ENCODE measurements around the gene RMC1.
"Not testable (repeated sequence)": the region's sequence is repeated elsewhere in the genome, so short reads cannot be mapped to it uniquely, and the experiment has no call there.

The RMC1 gene

DNA sequence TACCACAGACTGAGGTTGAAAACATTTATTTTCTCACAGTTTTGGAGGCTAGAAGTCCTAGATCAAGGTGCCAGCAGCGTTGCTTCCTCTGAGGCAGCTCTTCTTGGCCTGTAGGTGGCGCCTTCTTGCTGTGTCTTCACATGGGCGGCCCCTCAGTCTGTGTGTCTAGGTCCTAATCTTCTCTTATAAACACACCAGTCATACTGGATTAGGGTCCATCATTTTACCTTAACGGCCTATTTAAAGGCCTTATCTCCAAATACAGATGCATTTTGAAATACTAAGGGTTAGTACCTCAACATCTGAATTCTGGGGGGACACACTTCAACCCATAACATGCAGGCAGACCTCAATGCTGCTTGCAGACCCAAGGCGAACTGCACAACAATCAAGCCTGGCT lies 4.4 kb upstream of the RMC1 start:
- TF ChIP-seq, protein P1, sequence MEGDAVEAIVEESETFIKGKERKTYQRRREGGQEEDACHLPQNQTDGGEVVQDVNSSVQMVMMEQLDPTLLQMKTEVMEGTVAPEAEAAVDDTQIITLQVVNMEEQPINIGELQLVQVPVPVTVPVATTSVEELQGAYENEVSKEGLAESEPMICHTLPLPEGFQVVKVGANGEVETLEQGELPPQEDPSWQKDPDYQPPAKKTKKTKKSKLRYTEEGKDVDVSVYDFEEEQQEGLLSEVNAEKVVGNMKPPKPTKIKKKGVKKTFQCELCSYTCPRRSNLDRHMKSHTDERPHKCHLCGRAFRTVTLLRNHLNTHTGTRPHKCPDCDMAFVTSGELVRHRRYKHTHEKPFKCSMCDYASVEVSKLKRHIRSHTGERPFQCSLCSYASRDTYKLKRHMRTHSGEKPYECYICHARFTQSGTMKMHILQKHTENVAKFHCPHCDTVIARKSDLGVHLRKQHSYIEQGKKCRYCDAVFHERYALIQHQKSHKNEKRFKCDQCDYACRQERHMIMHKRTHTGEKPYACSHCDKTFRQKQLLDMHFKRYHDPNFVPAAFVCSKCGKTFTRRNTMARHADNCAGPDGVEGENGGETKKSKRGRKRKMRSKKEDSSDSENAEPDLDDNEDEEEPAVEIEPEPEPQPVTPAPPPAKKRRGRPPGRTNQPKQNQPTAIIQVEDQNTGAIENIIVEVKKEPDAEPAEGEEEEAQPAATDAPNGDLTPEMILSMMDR (IDR thresholded peaks at IDR 0.05; ENCODE audit: extremely low read depth, missing control alignments), result peak; percentile 86
- peak; percentile 65 for DNase-seq (ENCODE audit: low spot score)

DNA sequence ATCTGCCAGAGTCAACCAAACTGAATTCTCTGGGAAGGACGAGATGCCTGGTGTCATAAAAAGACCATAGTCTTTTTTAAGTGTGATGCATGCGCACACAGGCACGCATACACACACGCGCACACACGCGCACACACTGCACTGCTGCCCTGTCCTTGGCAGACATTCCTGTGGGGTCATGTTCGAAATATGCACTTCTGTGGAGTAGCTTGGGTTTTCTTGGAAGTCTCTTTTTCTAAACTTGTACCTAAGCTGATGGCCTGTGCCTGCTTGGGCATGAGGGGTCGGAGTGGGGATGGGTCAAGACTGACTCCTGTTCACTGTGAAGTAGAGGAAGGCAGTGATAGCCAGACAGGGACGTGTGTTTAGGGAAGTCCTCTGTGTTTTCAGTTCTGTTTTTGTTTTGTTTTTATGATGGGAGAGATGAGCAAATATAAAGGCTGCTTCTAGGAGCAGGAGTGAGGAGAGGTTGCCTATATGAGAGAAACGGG lies 4.0 kb upstream of the RMC1 start:
- no peak for DNase-seq (ENCODE audit: low spot score)
- TF ChIP-seq, protein P1 (IDR thresholded peaks at IDR 0.05; ENCODE audit: extremely low read depth, missing control alignments), result no peak

DNA sequence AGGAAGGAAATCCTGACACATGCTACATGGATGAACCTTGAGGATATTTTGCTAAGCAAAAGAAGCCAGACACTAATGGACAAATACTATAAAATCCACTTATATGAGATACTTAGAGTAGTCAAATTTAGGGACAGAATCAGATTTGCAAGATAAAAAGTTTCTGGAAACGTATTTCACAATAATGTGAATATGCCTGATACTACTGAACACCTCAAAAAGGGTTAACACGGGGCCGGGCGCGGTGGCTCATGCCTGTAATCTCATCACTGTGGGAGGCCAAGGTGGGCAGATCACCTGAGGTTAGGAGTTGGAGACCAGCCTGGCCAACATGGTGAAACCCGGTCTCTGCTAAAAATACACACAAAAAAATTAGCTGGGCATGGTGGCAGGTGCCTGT lies 1.7 kb upstream of the RMC1 start:
- TF ChIP-seq, protein P1 (IDR thresholded peaks at IDR 0.05; ENCODE audit: extremely low read depth, missing control alignments), result no peak
- DNase-seq (ENCODE audit: low spot score), result no peak

DNA sequence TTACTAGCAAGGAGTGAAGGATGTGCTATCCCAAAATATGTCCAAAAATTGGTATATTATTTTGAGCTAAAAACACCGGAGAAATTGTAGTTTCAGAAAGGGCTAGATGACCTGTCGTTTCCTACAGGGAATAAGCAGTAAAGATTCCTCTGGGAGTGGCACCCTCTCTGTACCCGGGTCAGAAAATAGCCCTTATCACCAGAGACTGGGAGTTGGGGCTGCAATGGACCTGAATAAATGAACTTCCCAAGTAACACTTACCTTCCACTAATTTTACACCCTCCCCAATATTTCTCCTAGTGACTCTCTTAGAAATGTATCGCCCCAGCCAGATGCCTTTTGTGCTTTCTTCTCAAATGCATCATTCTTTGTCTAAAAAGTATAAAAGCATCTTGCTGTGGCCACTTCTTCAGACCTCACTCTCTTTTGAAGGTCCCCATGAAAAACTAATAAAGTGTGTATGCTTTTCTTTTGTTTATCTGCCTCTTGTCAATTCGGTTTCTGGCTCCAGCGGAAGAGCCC lies 734 bp upstream of the RMC1 start:
- TF ChIP-seq, protein P1 (IDR thresholded peaks at IDR 0.05; ENCODE audit: extremely low read depth, missing control alignments), result no peak
- no peak for DNase-seq (ENCODE audit: low spot score)

DNA sequence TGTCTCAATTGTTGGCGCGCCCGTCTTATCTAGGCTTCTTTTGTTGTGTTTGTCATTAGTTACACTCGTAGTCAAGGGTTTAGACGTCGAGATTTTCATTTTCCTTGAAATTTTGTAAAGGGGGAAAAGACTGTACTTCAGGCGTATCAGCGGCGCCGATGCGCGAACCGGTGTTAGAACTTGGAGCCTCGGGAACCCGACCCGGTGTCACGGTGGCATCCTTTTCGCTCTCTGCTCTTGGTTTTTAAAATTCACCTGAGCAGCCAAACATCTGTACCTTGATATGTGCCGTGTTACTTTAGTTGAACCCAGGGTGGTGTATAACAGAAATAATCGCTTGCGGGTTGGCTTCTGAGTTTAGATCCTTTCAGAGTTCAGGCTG lies 643 bp downstream of the RMC1 start:
- DNase-seq (ENCODE audit: low spot score), result no peak
- TF ChIP-seq, protein P1 (IDR thresholded peaks at IDR 0.05; ENCODE audit: extremely low read depth, missing control alignments), result no peak

DNA sequence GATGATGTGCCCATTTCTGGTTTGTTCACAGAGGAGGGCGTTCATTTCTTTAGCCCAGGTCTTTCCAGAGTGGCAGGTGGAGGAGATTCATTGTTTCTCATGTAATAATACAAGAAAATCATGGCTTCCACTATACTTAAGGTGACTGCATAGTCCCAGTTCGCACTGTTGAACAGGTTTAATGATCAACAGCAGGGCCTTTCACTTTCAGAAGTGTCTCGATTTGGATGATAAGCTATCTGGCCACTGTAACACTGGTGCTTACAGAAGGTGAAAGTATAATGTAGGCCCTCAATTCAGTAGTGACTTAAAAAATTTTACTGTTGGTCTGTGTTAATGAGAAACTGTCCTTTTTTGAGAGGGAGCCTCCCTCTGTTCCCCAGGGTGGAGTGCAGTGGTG lies 1.4 kb downstream of the RMC1 start:
- TF ChIP-seq, protein P1 (IDR thresholded peaks at IDR 0.05; ENCODE audit: extremely low read depth, missing control alignments), result no peak
- DNase-seq (ENCODE audit: low spot score), result peak; percentile 80

DNA sequence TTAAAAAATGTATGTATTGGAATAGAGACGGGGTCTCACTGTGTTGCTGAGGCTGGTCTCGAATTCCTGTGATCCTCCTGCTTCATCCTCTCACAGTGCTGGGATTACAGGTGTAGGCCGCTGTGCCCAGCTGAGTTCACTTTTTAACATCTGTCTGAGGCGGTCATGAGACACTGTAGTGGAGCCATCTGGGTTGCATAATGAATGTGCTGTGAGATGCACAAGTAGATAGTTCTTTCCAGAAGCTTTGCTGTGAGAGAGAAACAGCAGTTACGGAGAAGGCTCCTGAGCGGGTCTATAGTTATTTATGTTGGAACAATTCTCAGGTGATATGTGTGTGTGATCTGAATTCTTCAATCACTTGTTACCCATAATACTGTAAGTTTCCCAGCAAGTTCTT lies 3.1 kb downstream of the RMC1 start:
- TF ChIP-seq, protein P1 (IDR thresholded peaks at IDR 0.05; ENCODE audit: extremely low read depth, missing control alignments), result no peak

DNA sequence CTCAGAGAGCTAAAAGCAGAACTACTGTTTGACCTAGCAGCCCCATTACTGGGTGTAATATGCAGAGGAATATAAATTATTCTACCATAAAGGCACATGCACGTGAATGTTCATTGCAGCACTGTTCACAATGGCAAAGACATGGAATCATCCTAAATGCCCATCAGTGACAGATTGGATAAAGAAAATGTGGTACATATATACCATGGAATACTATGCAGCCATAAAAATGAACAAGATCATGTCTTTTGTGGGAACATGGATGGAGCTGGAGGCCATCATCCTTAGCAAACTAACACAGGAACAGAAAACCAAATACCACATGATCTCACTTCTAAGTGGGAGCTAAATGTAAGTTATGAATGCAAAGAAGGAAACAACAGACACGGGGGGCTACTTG lies 7.6 kb downstream of the RMC1 start:
- not testable (repeated sequence) for DNase-seq (ENCODE audit: low spot score)

More for the DNA sequence above, 3.1 kb downstream of the RMC1 start:
- DNase-seq (ENCODE audit: low spot score), result no peak

DNA sequence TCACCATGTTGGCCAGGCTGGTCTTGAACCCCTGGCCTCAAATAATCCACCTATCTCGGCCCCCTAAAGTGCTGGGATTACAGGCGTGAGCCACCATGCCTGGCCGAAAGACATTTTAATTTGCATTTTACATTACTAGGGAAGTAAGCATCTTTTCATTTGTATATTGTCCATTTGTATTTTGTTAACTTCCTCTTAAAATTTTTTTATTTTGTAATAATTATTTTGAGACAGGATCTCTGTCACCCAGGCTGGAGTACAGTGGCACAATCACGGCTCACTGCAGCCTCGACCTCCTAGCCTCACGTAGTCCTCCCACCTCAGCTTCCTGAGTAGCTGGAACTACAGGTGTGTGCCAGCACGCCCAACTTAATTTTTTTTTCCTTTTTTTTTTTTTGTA lies 8.9 kb downstream of the RMC1 start:
- not testable (repeated sequence) for DNase-seq (ENCODE audit: low spot score)

Data from GM20000 (cell line).